Trophoblast cell (in vitro differentiated cells and primary cell): ENCODE measurements around the gene BTG3. TPM values are rescaled to one million over a fixed set of nuclear protein-coding genes. Genes with fewer than 3 reads are reported as not detected.

Experiments
- DNase-seq, 2 donors: peaks; one replicate each; pipeline ENCODE4 v3.0.0-alpha.2; 2016
- H2AFZ ChIP-seq: 2 replicates; pipeline ENCODE4 v1.6.1; 2013; ENCODE audit warnings: low read length, moderate library complexity, mild to moderate bottlenecking; ENCODE audit not compliant: insufficient read depth, poor library complexity
- H2AK5ac ChIP-seq: 2 replicates; pipeline ENCODE4 v1.6.1; 2013; ENCODE audit warnings: mild to moderate bottlenecking, low read length
- H2BK120ac ChIP-seq: 2 replicates; pipeline ENCODE4 v1.6.1; 2013; ENCODE audit warnings: low read length, mild to moderate bottlenecking, moderate library complexity; ENCODE audit not compliant: insufficient read depth, poor library complexity
- H2BK12ac ChIP-seq: 2 replicates; pipeline ENCODE4 v1.6.1; 2013; ENCODE audit warnings: mild to moderate bottlenecking, low read length, moderate library complexity
- H2BK5ac ChIP-seq: 2 replicates; pipeline ENCODE4 v1.6.1; 2013; ENCODE audit warnings: low read length, low read depth, moderate library complexity, mild to moderate bottlenecking; ENCODE audit not compliant: poor library complexity
- H3K14ac ChIP-seq: 2 replicates; pipeline ENCODE4 v1.6.1; 2013; ENCODE audit warnings: mild to moderate bottlenecking, low read length
- H3K18ac ChIP-seq: 2 replicates; pipeline ENCODE4 v1.6.1; 2013; ENCODE audit warnings: mild to moderate bottlenecking, low read length
- H3K23ac ChIP-seq: 2 replicates; pipeline ENCODE4 v1.6.1; 2013; ENCODE audit warnings: low read length
- H3K27ac ChIP-seq: 2 replicates; pipeline ENCODE4 v1.5.1; 2013; ENCODE audit warnings: low read depth, mild to moderate bottlenecking, inconsistent platforms, low read length, moderate library complexity
- H3K27me3 ChIP-seq: 2 replicates; pipeline ENCODE4 v1.6.1; 2013; ENCODE audit warnings: inconsistent platforms, mild to moderate bottlenecking, low read length, moderate library complexity; ENCODE audit not compliant: insufficient read depth
- H3K36me3 ChIP-seq, 2 experiments: 1 replicate in 1 of 2; 2 replicates in 1 of 2; pipeline ENCODE4 v1.6.1; 2013; ENCODE audit warnings: low read length in 2 of 2, mild to moderate bottlenecking in 2 of 2, moderate library complexity in 1 of 2; ENCODE audit not compliant: insufficient read depth in 2 of 2, control insufficient read depth in 1 of 2
- H3K4ac ChIP-seq: 2 replicates; pipeline ENCODE4 v1.6.1; 2013; ENCODE audit warnings: low read depth, mild to moderate bottlenecking, low read length, moderate library complexity
- H3K4me1 ChIP-seq, 2 experiments: 1 replicate in 1 of 2; 2 replicates in 1 of 2; pipeline ENCODE4 v1.6.1; 2013; ENCODE audit warnings: low read length in 2 of 2, mild to moderate bottlenecking in 2 of 2, moderate library complexity in 1 of 2; ENCODE audit not compliant: insufficient read depth in 2 of 2, control insufficient read depth in 1 of 2
- H3K4me2 ChIP-seq: 2 replicates; pipeline ENCODE4 v1.6.1; 2013; ENCODE audit warnings: inconsistent platforms, mild to moderate bottlenecking, low read length, moderate library complexity
- H3K4me3 ChIP-seq: 2 replicates; pipeline ENCODE4 v1.5.1; 2013; ENCODE audit warnings: mild to moderate bottlenecking, low read depth, low read length, inconsistent platforms
- H3K79me1 ChIP-seq: one replicate; pipeline ENCODE4 v1.6.1; 2013; ENCODE audit warnings: low read length
- H3K79me2 ChIP-seq: 2 replicates; pipeline ENCODE4 v1.6.1; 2013; ENCODE audit warnings: low read length, mild to moderate bottlenecking; ENCODE audit not compliant: control insufficient read depth, insufficient read depth, poor library complexity
- H3K9ac ChIP-seq: 2 replicates; pipeline ENCODE4 v1.6.1; 2013; ENCODE audit warnings: mild to moderate bottlenecking, low read length
- H3K9me3 ChIP-seq: 2 replicates; pipeline ENCODE4 v1.6.1; 2013; ENCODE audit warnings: low read depth, mild to moderate bottlenecking, control low read depth, inconsistent platforms, low read length; ENCODE audit not compliant: insufficient read depth
- H4K12ac ChIP-seq: 2 replicates; pipeline ENCODE4 v1.6.1; 2013; ENCODE audit warnings: low read depth, mild to moderate bottlenecking, low read length, moderate library complexity
- H4K8ac ChIP-seq: 2 replicates; pipeline ENCODE4 v1.6.1; 2013; ENCODE audit warnings: low read depth, mild to moderate bottlenecking, low read length, moderate library complexity
- H4K91ac ChIP-seq: one replicate; pipeline ENCODE4 v1.6.1; 2013; ENCODE audit warnings: low read depth, mild to moderate bottlenecking, low read length, moderate library complexity
- WGBS: extraction: QIAGEN DNeasy Blood & Tissue Kit; methylation state at CpG from one replicate; pipeline ENCODE4 v1.1.7; 2013; ENCODE audit warnings: missing lambda C conversion rate; ENCODE audit not compliant: insufficient read length, insufficient coverage; ENCODE audit errors: extremely low coverage; 5-methylcytosine and 5-hydroxymethylcytosine counted together
- polyA plus RNA-seq: library from polyadenylated mRNA; stranded (reverse); fragments of 200-250 nt; gene quantifications from 2 replicates; pipeline ENCODE4 v1.2.3, GENCODE V29; 2013

BTG3 gene, protein sequence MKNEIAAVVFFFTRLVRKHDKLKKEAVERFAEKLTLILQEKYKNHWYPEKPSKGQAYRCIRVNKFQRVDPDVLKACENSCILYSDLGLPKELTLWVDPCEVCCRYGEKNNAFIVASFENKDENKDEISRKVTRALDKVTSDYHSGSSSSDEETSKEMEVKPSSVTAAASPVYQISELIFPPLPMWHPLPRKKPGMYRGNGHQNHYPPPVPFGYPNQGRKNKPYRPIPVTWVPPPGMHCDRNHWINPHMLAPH
- 93.4 and 94.2 TPM in 2 replicates for polyA plus RNA-seq

DNA sequence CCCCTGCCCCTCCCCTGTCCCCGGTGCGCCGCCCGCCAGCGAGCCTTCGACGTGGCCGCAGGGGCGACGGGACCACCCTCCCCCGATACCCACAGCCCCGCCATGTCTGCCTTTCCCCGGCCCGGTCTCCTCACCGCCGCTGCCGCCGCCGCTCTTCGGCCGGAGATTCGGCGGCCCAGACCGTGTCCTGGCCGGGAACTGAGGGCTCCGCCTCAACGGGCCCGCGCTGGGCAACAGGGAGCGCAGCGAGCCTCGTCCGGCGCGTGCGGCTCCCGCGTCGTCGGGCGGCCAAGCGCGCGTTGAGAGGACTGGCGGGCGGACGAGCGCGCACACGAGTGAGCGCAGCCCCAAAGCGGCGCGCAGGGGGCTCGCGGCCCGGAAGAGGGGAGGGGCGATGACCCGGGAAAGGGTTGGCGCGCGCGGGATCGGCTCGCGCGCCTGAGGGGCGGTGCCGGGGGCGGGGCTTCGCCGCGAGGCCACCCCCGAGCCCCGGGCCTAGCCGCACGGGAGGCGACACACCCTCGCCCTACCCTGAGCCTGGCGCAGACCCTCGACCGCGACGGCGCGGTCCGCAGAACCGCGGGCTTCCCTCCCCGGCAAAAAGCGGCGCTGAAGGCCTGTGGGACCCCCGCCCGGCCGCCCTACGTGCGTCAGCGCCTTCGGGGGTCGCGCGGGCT lies at the start of gene BTG3:
Gene BTG3 (minus strand): TSS at position 337 of the 677 bp plus-strand sequence. CDS start 3,757 bp downstream, outside the sequence.
- Histone ChIP-seq H3K79me1 (peaks cover 23% of the 10 kb centered on the region), H2BK120ac (peak within 1 kb of the TSS; percentile 90), H2AFZ (peak within 1 kb of the TSS; percentile 95), H3K79me2 (peaks cover 22% of the 10 kb centered on the region), H2BK5ac (peak within 1 kb of the TSS; percentile 98), H3K4me2 (peak within 1 kb of the TSS; percentile 85), H3K36me3 (peaks cover 2 to 8% of the 10 kb centered on the region in 2 experiments), H4K8ac (peak within 1 kb of the TSS; percentile 93), H3K9ac (peak within 1 kb of the TSS; percentile 81), H3K9me3 (no peaks in the 10 kb centered on the region), H3K4me3 (peak within 1 kb of the TSS; percentile 87), H2AK5ac (peak within 1 kb of the TSS; percentile 90), H4K91ac (peak within 1 kb of the TSS; percentile 91), H3K27ac (peak within 1 kb of the TSS; percentile 45), H2BK12ac (peak within 1 kb of the TSS; percentile 45), H3K23ac (no peak within 1 kb of the TSS), H3K14ac (peak within 1 kb of the TSS; percentile 91), H3K27me3 (no peaks in the 10 kb centered on the region), H4K12ac (peak within 1 kb of the TSS; percentile 99), H3K4ac (peak within 1 kb of the TSS; percentile 100), H3K4me1 (peaks cover 11 to 14% of the 10 kb centered on the region in 2 experiments), H3K18ac (peak within 1 kb of the TSS; percentile 100)
- WGBS, result no CpG with 5 or more reads among the region's 102 CpGs
- DNase-seq, result peak; percentile 70 to 79

DNA sequence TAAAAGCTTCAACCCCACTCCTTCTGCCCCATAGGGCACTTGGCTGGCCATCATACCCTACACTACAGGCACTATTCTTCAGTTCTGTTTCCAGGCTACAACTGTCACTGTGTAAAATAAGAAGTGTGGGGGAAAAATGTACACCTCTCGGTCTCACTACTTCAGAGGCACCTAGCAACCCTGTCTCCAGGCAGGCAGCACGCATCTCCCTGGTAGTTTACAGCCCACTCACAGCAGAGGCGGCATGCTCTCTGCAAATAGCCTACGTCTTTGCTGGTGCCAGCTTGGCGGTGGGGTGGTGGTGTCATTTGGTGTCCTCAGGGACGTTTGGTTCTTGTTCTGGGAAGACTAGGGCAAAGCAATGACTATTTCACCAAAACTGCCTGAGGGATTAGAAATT lies 48.2 kb upstream of the BTG3 start:
- Histone ChIP-seq H3K4me2 (no peak overlapping the region), H3K23ac (no peak overlapping the region), H3K9me3 (no peaks in the 10 kb centered on the region), H3K27me3 (no peaks in the 10 kb centered on the region), H2AFZ (no peak overlapping the region), H3K4me1 (no peaks in the 10 kb centered on the region), H4K91ac (no peak overlapping the region), H2BK5ac (no peak overlapping the region), H3K79me1 (no peaks in the 10 kb centered on the region), H4K8ac (no peak overlapping the region), H3K36me3 (no peaks in the 10 kb centered on the region), H3K4ac (no peak overlapping the region), H2BK120ac (no peak overlapping the region), H2BK12ac (no peak overlapping the region), H2AK5ac (no peak overlapping the region), H3K18ac (no peak overlapping the region), H3K9ac (no peak overlapping the region), H3K4me3 (no peak overlapping the region), H3K79me2 (no peaks in the 10 kb centered on the region), H3K27ac (no peak overlapping the region), H4K12ac (no peak overlapping the region), H3K14ac (no peak overlapping the region)
- no CpG with 5 or more reads among the region's 6 CpGs for WGBS
- DNase-seq, result no peak

DNA sequence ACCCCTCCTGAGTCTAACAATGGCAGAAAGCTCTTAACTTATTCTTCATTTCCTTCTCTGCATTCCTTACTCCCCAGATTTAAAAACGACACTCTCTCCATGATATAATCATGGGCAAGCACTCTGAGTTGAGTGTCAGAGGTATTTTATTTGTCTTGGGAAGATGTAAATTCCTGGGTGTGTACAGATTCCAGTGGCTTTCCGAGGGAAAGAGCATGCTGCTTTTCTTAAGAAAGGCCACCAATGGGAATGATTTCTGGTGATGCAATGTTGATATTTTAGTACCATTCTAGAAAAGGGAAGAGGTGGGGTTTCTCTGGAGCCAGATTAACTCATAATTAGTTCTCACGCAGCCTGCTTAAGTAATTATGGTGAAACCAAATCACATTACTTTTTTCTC lies 47.8 kb upstream of the BTG3 start:
- H3K18ac ChIP-seq, result no peak overlapping the region
- H2BK5ac ChIP-seq, result no peak overlapping the region
- no peaks in the 10 kb centered on the region for H3K36me3 ChIP-seq
- DNase-seq, result no peak
- no peak overlapping the region for H3K9ac ChIP-seq
- no peaks in the 10 kb centered on the region for H3K9me3 ChIP-seq
- no peak overlapping the region for H4K12ac ChIP-seq
- no peak overlapping the region for H4K91ac ChIP-seq
- no peaks in the 10 kb centered on the region for H3K27me3 ChIP-seq
- no peak overlapping the region for H3K27ac ChIP-seq
- no peaks in the 10 kb centered on the region for H3K4me1 ChIP-seq
- H3K14ac ChIP-seq, result no peak overlapping the region
- no peak overlapping the region for H4K8ac ChIP-seq
- no CpG with 5 or more reads among the region's 3 CpGs for WGBS
- H2AFZ ChIP-seq, result no peak overlapping the region
- H3K79me1 ChIP-seq, result no peaks in the 10 kb centered on the region
- no peak overlapping the region for H2BK12ac ChIP-seq
- H3K4me2 ChIP-seq, result no peak overlapping the region
- no peaks in the 10 kb centered on the region for H3K79me2 ChIP-seq
- H3K23ac ChIP-seq, result no peak overlapping the region
- H3K4me3 ChIP-seq, result no peak overlapping the region
- H2BK120ac ChIP-seq, result no peak overlapping the region
- H3K4ac ChIP-seq, result no peak overlapping the region
- no peak overlapping the region for H2AK5ac ChIP-seq

DNA sequence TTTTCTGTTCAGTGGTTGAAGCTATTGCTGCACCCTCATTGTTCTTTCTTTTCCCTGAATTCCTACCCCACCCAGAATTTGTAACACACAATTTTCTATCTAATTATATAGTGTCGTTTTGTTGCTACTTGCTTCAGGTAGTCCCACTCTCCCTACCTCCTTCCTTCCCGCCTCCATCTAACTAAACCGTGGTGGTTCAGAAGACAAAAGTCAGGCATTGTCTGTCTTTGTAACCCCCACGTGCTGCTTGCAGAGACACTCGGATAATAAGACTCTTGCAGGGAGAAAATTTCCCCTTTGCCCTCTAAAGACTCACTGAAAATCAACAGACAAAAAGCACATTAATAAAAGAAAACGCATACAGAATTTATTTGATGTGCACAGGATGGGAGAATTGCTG lies 46.2 kb upstream of the BTG3 start:
- Histone ChIP-seq H4K12ac (no peak overlapping the region), H2AK5ac (no peak overlapping the region), H3K4me2 (no peak overlapping the region), H3K23ac (no peak overlapping the region), H2AFZ (no peak overlapping the region), H3K4me1 (no peaks in the 10 kb centered on the region), H4K8ac (no peak overlapping the region), H3K79me2 (no peaks in the 10 kb centered on the region), H2BK12ac (no peak overlapping the region), H3K27ac (no peak overlapping the region), H3K14ac (no peak overlapping the region), H3K4ac (no peak overlapping the region), H3K36me3 (no peaks in the 10 kb centered on the region), H3K18ac (no peak overlapping the region), H3K9me3 (no peaks in the 10 kb centered on the region), H4K91ac (no peak overlapping the region), H2BK5ac (no peak overlapping the region), H3K4me3 (no peak overlapping the region), H3K27me3 (no peaks in the 10 kb centered on the region), H2BK120ac (no peak overlapping the region), H3K9ac (no peak overlapping the region), H3K79me1 (no peaks in the 10 kb centered on the region)
- WGBS, result no CpG with 5 or more reads among the region's 6 CpGs
- no peak for DNase-seq
